AG09319 (cell line): Measurements from ENCODE around the gene ZNF135.

ENCODE experiments used
- DNase-seq: peaks from one replicate; pipeline ENCODE4 v3.0.0-alpha.2; 2010; ENCODE audit warnings: low read depth; ENCODE audit errors: extremely low read depth
- TF ChIP-seq, protein P1 (sequence below): IDR thresholded peaks from 2 replicates; pipeline ENCODE4 v1.5.1; 2011; ENCODE audit warnings: low read depth, mild to moderate bottlenecking, inconsistent platforms, low read length, moderate library complexity

Gene ZNF135

DNA sequence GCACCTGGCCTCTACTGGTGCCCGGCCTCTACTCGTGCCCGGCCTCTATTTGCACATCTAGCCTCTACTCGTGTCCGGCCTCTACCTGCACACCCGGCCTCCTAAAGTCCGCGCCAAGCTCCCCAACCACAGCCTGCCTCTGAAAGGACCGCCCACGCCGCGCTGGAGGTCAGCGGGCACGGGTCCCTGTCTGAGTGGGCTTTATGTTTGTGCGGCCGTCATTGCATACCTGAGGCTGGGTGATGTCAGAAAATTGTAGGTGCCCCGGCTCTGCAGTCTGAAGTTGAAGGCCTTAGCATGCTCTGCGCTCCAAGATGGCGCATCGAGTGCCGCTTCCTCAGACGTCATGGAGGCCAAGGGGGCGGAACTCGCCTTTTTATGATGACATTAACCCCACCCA lies 1.1 kb downstream of the ZNF135 start:
- TF ChIP-seq, protein P1, sequence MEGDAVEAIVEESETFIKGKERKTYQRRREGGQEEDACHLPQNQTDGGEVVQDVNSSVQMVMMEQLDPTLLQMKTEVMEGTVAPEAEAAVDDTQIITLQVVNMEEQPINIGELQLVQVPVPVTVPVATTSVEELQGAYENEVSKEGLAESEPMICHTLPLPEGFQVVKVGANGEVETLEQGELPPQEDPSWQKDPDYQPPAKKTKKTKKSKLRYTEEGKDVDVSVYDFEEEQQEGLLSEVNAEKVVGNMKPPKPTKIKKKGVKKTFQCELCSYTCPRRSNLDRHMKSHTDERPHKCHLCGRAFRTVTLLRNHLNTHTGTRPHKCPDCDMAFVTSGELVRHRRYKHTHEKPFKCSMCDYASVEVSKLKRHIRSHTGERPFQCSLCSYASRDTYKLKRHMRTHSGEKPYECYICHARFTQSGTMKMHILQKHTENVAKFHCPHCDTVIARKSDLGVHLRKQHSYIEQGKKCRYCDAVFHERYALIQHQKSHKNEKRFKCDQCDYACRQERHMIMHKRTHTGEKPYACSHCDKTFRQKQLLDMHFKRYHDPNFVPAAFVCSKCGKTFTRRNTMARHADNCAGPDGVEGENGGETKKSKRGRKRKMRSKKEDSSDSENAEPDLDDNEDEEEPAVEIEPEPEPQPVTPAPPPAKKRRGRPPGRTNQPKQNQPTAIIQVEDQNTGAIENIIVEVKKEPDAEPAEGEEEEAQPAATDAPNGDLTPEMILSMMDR = no peak
- no peak for DNase-seq

DNA sequence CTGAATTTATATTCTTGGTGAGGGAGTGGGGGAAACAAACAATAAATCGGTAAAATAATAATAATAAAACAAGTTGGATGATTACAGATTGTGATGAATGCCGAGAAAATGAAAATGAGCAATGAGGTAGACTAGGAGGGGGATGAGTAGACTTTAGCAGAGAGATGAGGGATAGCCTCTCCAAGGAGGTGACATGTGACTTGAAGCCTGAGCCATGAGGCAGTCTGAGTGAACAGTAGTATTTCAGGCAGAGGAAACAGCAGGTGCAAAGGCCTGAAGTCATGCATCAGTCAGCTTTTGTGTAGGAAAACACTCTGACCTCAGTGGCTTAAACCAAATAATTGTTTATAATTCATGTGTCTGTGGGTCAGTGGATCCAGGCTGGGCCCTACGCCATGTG lies 4.6 kb downstream of the ZNF135 start:
- TF ChIP-seq, protein P1 = no peak
- DNase-seq = no peak

DNA sequence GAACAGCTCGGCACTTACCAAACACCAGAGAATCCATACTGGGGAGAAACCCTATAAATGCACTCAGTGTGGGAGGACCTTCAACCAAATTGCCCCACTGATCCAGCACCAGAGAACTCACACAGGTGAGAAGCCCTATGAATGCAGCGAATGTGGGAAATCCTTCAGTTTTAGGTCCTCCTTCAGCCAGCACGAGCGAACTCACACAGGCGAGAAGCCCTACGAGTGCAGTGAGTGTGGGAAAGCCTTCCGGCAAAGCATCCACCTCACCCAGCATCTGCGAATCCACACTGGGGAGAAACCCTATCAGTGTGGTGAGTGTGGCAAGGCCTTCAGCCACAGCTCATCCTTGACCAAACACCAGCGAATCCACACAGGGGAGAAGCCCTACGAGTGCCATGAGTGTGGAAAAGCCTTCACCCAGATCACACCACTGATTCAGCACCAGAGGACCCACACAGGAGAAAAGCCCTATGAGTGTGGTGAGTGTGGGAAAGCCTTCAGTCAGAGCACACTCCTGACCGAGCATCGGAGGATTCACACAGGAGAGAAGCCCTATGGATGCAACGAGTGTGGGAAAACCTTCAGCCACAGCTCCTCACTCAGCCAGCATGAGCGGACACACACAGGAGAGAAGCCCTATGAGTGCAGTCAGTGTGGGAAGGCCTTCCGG lies 8.3 kb downstream of the ZNF135 start:
- TF ChIP-seq, protein P1 = no peak
- DNase-seq = no peak

DNA sequence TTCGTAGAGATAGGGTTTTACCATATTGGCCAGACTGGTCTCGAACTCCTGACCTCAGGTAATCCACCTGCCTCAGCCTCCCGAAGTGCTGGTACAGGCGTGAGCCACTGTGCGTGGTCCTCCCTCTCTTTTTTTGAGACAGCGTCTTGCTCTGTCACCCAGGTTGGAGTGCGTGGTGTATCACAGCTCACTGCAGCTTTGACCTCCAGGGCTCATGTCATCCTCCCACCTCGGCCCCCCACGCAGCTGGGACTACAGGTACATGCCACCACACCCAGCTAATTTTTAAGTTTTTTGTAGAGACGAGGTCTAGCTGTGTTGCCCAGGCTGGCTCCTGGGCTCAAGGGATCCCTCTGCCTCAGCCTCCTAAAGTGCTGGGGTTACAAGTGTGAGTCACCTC lies 20.7 kb downstream of the ZNF135 start:
- no peak for DNase-seq
- TF ChIP-seq, protein P1 = no peak

DNA sequence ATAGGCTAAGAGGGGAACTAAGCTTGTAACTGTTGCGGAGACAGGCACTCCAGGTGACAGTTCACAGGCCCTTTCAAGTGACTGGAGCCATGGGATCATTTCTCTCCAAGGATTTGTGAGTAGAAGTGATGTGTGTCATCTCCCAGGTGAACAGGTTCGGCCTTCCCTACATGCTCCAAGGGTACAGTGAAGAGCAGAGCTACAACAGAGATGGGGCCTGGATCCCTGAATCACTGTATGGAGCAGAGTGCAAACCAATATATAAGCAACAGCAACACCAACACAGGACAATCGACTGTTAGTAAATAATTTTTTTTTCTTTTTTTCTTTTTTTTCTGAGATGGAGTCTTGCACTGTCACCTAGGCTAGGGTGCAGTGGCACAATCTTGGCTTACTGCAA lies 23.9 kb downstream of the ZNF135 start:
- TF ChIP-seq, protein P1 = no peak
- no peak for DNase-seq

DNA sequence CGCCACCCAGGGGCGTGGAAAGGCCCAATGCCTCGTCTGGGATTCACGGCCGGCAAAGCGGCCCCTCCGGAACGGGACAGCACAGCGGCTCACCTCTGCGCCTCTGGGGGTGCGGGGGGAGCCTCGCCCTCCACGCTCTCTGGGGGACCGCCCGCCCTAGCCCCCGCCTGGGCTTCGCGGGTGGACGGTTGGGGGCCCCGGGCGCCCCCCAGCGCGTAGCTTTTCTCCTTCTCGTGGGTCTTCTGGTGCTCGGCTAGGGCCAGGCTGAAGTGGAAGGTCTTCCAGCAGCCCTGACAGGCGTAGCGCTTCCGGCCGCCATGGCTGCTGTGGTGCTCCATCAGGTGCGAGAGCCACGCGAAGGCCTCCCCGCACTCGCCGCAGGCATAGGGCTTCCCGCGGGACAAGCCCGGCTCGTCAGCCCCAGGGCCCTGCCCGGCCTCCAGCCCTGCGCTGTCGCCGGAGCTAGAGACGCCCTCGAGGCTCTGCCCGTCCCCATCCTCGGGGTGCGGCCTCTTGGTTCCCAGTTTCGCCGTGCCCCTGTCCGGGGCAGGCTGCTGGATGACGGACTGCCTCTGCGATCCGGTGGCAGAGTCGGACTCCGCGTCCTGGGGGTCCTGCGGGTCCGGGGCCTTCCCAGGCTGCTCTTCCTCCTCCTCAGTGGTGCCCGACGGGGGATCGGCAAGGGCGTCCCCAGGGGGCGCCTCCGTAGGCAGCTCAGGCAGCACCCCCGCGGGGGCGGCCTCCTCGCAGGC lies 25.7 kb downstream of the ZNF135 start:
- TF ChIP-seq, protein P1 = no peak

DNA sequence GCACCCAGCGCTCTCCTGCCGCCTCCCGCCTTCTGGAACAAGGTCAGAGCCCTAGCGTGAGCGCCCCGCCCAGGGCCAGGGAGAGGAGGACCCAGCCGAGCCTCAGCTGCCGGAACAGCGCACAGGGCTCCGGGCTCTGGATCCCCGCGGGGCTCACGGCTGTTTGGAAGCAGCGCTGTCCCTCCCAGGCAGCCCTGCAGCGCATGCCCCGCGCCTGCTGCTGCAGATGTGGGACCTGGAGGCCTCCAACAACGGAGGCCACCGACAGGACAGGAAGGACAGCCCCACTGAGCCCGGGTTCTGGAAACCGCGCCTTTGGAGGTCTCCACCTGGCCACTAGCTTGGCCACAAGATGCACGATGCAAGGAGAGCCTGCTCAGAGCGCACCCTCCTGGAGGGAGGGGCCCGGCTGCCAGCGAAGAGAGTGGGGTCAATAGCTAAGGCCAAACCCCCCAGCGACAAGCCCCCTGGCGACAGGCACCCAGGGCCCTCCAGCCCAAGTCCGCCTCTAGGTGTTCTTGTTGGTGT lies 26.3 kb downstream of the ZNF135 start:
- TF ChIP-seq, protein P1 = no peak
- no peak for DNase-seq

More for the DNA sequence above, 25.7 kb downstream of the ZNF135 start:
- no peak for DNase-seq
